ENCODE results near the gene SYNDIG1L.

DNA sequence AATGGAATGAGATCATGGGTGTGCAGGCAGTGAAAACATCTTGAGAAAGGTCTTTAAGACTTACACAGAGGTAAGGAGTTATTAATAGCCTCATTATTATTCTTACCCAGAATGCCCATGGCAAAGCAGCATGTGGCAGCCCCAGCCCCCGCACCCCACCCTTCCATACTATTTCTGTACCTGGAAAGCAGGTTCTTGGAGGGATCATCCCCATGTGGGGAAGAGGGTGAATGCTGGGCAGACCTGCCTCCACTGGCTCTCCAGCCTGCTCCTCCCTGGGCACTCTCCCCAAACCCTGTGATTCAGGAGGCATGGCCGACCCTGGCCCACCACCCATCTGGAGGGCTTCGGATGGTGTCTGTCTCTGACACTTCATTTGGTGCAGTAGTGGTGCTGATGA, 38.8 kb upstream of the SYNDIG1L start:
- TF ChIP-seq, protein P1, sequence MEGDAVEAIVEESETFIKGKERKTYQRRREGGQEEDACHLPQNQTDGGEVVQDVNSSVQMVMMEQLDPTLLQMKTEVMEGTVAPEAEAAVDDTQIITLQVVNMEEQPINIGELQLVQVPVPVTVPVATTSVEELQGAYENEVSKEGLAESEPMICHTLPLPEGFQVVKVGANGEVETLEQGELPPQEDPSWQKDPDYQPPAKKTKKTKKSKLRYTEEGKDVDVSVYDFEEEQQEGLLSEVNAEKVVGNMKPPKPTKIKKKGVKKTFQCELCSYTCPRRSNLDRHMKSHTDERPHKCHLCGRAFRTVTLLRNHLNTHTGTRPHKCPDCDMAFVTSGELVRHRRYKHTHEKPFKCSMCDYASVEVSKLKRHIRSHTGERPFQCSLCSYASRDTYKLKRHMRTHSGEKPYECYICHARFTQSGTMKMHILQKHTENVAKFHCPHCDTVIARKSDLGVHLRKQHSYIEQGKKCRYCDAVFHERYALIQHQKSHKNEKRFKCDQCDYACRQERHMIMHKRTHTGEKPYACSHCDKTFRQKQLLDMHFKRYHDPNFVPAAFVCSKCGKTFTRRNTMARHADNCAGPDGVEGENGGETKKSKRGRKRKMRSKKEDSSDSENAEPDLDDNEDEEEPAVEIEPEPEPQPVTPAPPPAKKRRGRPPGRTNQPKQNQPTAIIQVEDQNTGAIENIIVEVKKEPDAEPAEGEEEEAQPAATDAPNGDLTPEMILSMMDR (IDR thresholded peaks at IDR 0.05; ENCODE audit: insufficient read depth, low read length, poor library complexity, severe bottlenecking) = no peak
- no peak for TF ChIP-seq EZH2phosphoT487 (conservative IDR thresholded peaks at IDR 0.05; ENCODE audit: low read length)

Data from SU-DHL-6 (cell line).